ENCODE measurements around the gene SCAF1.

- no peak for TF ChIP-seq CTCF (conservative IDR thresholded peaks at IDR 0.05; ENCODE audit: low read depth in 2 of 2)
- TF ChIP-seq POLR2AphosphoS5 (IDR thresholded peaks at IDR 0.05; ENCODE audit: low read depth): no peak
- no peak for TF ChIP-seq REST (IDR thresholded peaks at IDR 0.05; ENCODE audit: unreplicated experiment)
- no peak for TF ChIP-seq EZH2phosphoT487 (IDR thresholded peaks at IDR 0.05; ENCODE audit: unreplicated experiment)
- no peak for TF ChIP-seq EZH2 (IDR thresholded peaks at IDR 0.05; ENCODE audit: low read depth, unreplicated experiment)
- no peak for TF ChIP-seq ZNF331 (CRISPR knock-in tag; IDR thresholded peaks at IDR 0.05; ENCODE audit: low read depth)
- TF ChIP-seq JUNB (IDR thresholded peaks at IDR 0.05; ENCODE audit: unreplicated experiment): no peak
- no peak for TF ChIP-seq STAT1 (IDR thresholded peaks at IDR 0.05; ENCODE audit: unreplicated experiment)
- TF ChIP-seq CREB1 (CRISPR knock-in tag; IDR thresholded peaks at IDR 0.05; ENCODE audit: low read depth): no peak
- TF ChIP-seq NANOG (IDR thresholded peaks at IDR 0.05; ENCODE audit: borderline replicate concordance): no peak
- no peak for TF ChIP-seq ETS1 (IDR thresholded peaks at IDR 0.05)
- no peak for TF ChIP-seq ZNF114 (CRISPR knock-in tag; IDR thresholded peaks at IDR 0.05)
These were observed 16.8 kb downstream of the SCAF1 start for GRCh38 chr19:49658566-49659442.

Data from GM23338 (cell line).